Astrocyte (in vitro differentiated cells and primary cell): ENCODE results near the gene FRMD4A. TPM values are rescaled to one million over a fixed set of nuclear protein-coding genes. Genes with fewer than 3 reads are reported as not detected.

Experiments
- DNase-seq: peaks from one replicate; pipeline ENCODE4 v3.0.0-alpha.2; 2010; ENCODE audit warnings: low read depth
- FAIRE-seq: peaks from 2 replicates; lab custom pipeline; 2011; peaks lifted over from hg19 to GRCh38; lab: Jason Lieb, UNC
- H2AFZ ChIP-seq: 2 replicates; pipeline ENCODE4 v1.6.0; 2012; ENCODE audit warnings: low read depth, low read length, inconsistent platforms
- H3K27ac ChIP-seq: 2 replicates; pipeline ENCODE4 v1.5.1; 2011; ENCODE audit warnings: low read depth, low read length, inconsistent platforms
- H3K27me3 ChIP-seq: 2 replicates; pipeline ENCODE4 v1.6.0; 2011; ENCODE audit warnings: low read length, inconsistent platforms; ENCODE audit not compliant: insufficient read depth
- H3K36me3 ChIP-seq: 2 replicates; pipeline ENCODE4 v1.5.1; 2011; ENCODE audit warnings: low read length, inconsistent platforms; ENCODE audit not compliant: insufficient read depth
- H3K4me1 ChIP-seq: 2 replicates; pipeline ENCODE4 v1.5.1; 2011; ENCODE audit warnings: low read length, inconsistent platforms; ENCODE audit not compliant: insufficient read depth
- H3K4me2 ChIP-seq: 2 replicates; pipeline ENCODE4 v1.6.0; 2012; ENCODE audit warnings: low read length, inconsistent platforms
- H3K4me3 ChIP-seq: 2 replicates; pipeline ENCODE4 v1.5.1; 2011; ENCODE audit warnings: low read depth, mild to moderate bottlenecking, low read length, inconsistent platforms; ENCODE audit not compliant: insufficient read depth
- H3K79me2 ChIP-seq: 2 replicates; pipeline ENCODE4 v1.6.0; 2012; ENCODE audit warnings: mild to moderate bottlenecking, low read length, inconsistent platforms; ENCODE audit not compliant: insufficient read depth
- H3K9ac ChIP-seq: 2 replicates; pipeline ENCODE4 v1.6.0; 2012; ENCODE audit warnings: mild to moderate bottlenecking, low read length, inconsistent platforms
- H3K9me3 ChIP-seq: 2 replicates; pipeline ENCODE4 v1.5.1; 2012; ENCODE audit warnings: low read depth, mild to moderate bottlenecking, low read length, inconsistent platforms; ENCODE audit not compliant: insufficient read depth
- H4K20me1 ChIP-seq: 2 replicates; pipeline ENCODE4 v1.6.0; 2012; ENCODE audit warnings: low read length, inconsistent platforms; ENCODE audit not compliant: insufficient read depth
- H3K27ac Mint-ChIP-seq: one replicate; pipeline ENCODE4 v1.8.0; 2021; ENCODE audit warnings: mild to moderate bottlenecking, mixed read lengths; ENCODE audit not compliant: unreplicated experiment
- H3K27me3 Mint-ChIP-seq: one replicate; pipeline ENCODE4 v1.8.0; 2021; ENCODE audit warnings: low read depth, mixed read lengths; ENCODE audit not compliant: unreplicated experiment
- H3K36me3 Mint-ChIP-seq: one replicate; pipeline ENCODE4 v1.8.0; 2021; ENCODE audit warnings: low read depth, mixed read lengths; ENCODE audit not compliant: unreplicated experiment
- H3K4me1 Mint-ChIP-seq: one replicate; pipeline ENCODE4 v1.8.0; 2021; ENCODE audit warnings: low read depth, mixed read lengths; ENCODE audit not compliant: unreplicated experiment
- H3K4me3 Mint-ChIP-seq: one replicate; pipeline ENCODE4 v1.8.0; 2021; ENCODE audit warnings: mild to moderate bottlenecking, moderate library complexity, mixed read lengths; ENCODE audit not compliant: unreplicated experiment
- H3K9me3 Mint-ChIP-seq: one replicate; pipeline ENCODE4 v1.8.0; 2021; ENCODE audit warnings: mild to moderate bottlenecking, mixed read lengths; ENCODE audit not compliant: unreplicated experiment
- CTCF ChIP-seq: IDR thresholded peaks from 2 replicates; pipeline ENCODE4 v1.5.1; 2011; ENCODE audit warnings: low read depth, mild to moderate bottlenecking, inconsistent platforms, low read length, moderate library complexity; ENCODE audit not compliant: insufficient read depth
- EZH2 ChIP-seq: IDR thresholded peaks from 2 replicates; pipeline ENCODE4 v1.6.1; 2012; ENCODE audit warnings: mild to moderate bottlenecking, low read length, inconsistent platforms; ENCODE audit not compliant: insufficient read depth
- total RNA-seq: library from RNA; stranded (reverse); gene quantifications from 2 replicates; pipeline ENCODE4 v1.2.1, GENCODE V29; 2021

Gene FRMD4A
- total RNA-seq, 1 donor from 2014 or later, result 82.5 TPM

DNA sequence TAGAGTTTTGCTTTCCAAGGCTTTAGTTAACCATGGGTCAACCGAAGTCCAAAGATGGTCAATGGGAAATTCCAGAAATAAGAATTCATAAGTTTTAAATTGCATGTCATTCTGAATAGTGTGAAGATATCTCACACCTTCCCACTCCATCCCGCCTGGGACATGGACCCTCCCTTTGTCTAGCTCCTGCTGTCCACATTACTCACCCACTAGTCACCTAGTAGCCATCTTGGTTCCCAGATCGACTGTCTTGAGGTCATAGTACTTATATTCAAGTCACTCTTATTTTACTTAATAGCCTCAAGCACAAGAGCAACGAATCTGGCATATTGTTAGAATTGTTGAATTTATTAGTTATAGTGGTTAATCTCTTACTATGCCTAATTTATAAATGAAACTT is 377.4 kb downstream of the FRMD4A start:
- DNase-seq (peak; percentile 60), FAIRE-seq (no peak)
- Histone ChIP-seq H4K20me1 (no peaks in the 10 kb centered on the region), H3K4me1 (peaks cover 18% of the 10 kb centered on the region), H3K36me3 (no peaks in the 10 kb centered on the region), H2AFZ (no peak overlapping the region), H3K9ac (no peak overlapping the region), H3K4me2 (no peak overlapping the region), H3K9me3 (peaks cover 3% of the 10 kb centered on the region), H3K27me3 (no peaks in the 10 kb centered on the region), H3K79me2 (no peaks in the 10 kb centered on the region), H3K4me3 (no peak overlapping the region), H3K27ac (no peak overlapping the region)
- Mint-ChIP-seq H3K4me1 (peaks cover 21% of the 10 kb centered on the region), H3K4me3 (no peak overlapping the region), H3K27me3 (no peaks in the 10 kb centered on the region), H3K36me3 (peaks cover 3% of the 10 kb centered on the region), H3K27ac (no peak overlapping the region), H3K9me3 (peaks cover 7% of the 10 kb centered on the region)
- no peak for TF ChIP-seq CTCF
- TF ChIP-seq EZH2, result no peak

DNA sequence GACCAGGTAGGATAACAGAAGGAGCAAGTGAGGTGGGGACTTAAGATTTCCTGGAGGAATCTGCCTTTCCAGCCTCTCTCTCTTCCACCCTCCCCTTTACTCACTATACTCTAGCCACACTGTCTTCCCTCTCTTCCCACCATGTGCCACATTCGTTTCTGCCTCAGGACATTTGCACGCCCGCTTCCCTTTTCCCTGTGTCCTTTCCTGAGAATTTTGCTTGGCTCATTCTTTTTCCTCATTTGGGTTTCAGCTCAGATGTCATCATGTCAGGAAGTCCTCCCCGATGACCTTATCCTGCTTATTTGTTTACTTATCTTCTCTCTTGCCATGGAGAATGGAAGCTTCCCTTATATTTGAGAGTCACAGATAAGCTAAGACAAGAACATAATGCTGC is 380.2 kb downstream of the FRMD4A start:
- Histone ChIP-seq H2AFZ (no peak overlapping the region), H3K27me3 (no peaks in the 10 kb centered on the region), H3K4me1 (peaks cover 24% of the 10 kb centered on the region), H3K36me3 (no peaks in the 10 kb centered on the region), H3K79me2 (no peaks in the 10 kb centered on the region), H4K20me1 (no peaks in the 10 kb centered on the region), H3K9me3 (peaks cover 3% of the 10 kb centered on the region), H3K9ac (peak overlapping the region; percentile 66), H3K4me2 (peak overlapping the region; percentile 45), H3K27ac (peak overlapping the region; percentile 89), H3K4me3 (no peak overlapping the region)
- Mint-ChIP-seq H3K9me3 (peaks cover 7% of the 10 kb centered on the region), H3K4me3 (no peak overlapping the region), H3K36me3 (peaks cover 3% of the 10 kb centered on the region), H3K27me3 (no peaks in the 10 kb centered on the region), H3K4me1 (peaks cover 24% of the 10 kb centered on the region), H3K27ac (peak overlapping the region; percentile 94)
- TF ChIP-seq EZH2, result no peak
- no peak for TF ChIP-seq CTCF
- FAIRE-seq, result no peak
- DNase-seq, result no peak

- DNase-seq (peak; percentile 97), FAIRE-seq (peak; percentile 98)
- H3K27ac ChIP-seq, result peak overlapping the region; percentile 89
- no peaks in the 10 kb centered on the region for H4K20me1 ChIP-seq
- H3K27me3 ChIP-seq, result no peaks in the 10 kb centered on the region
- Mint-ChIP-seq H3K27ac (peak overlapping the region; percentile 94), H3K36me3 (peaks cover 3% of the 10 kb centered on the region), H3K4me3 (peak overlapping the region; percentile 17), H3K27me3 (no peaks in the 10 kb centered on the region), H3K4me1 (peaks cover 25% of the 10 kb centered on the region), H3K9me3 (peaks cover 7% of the 10 kb centered on the region)
- peak overlapping the region; percentile 66 for H3K9ac ChIP-seq
- H3K4me1 ChIP-seq, result peaks cover 24% of the 10 kb centered on the region
- TF ChIP-seq CTCF (no peak), EZH2 (no peak)
- H3K9me3 ChIP-seq, result peaks cover 3% of the 10 kb centered on the region
- H3K4me3 ChIP-seq, result no peak overlapping the region
- H3K36me3 ChIP-seq, result no peaks in the 10 kb centered on the region
- no peak overlapping the region for H2AFZ ChIP-seq
- H3K4me2 ChIP-seq, result peak overlapping the region; percentile 45
- H3K79me2 ChIP-seq, result no peaks in the 10 kb centered on the region
Measured at GRCh38 chr10:13949844-13950542, 380.7 kb downstream of the FRMD4A start.
